ENCODE data around the gene ZNF84. TPM values are rescaled to one million over a fixed set of nuclear protein-coding genes. Genes with fewer than 3 reads are reported as not detected.

The ZNF84 gene
- polyA plus RNA-seq (2012; ENCODE audit: insufficient read length, low read depth), result 9.9 TPM

- TF ChIP-seq POLR2AphosphoS5 (IDR thresholded peaks at IDR 0.05; ENCODE audit: low read depth, low read length) (peak; percentile 71), REST (IDR thresholded peaks at IDR 0.05; ENCODE audit: insufficient read depth in 1 of 2, low read depth in 2 of 2, low read length in 2 of 2) (no peak), TAF1 (IDR thresholded peaks at IDR 0.05; ENCODE audit: borderline replicate concordance, insufficient read depth, low read length) (no peak; the same call in 1 of the 2 replicates), FOXP2 (optimal IDR thresholded peaks at IDR 0.05; ENCODE audit: borderline replicate concordance, extremely low read depth, extremely low read length, insufficient read depth) (peak; percentile 59), SIN3A (IDR thresholded peaks at IDR 0.05; ENCODE audit: borderline replicate concordance, insufficient read depth, low read length) (peak; percentile 73; the same call in 1 of the 2 replicates)
These were observed at the start of gene ZNF84 for GRCh38 chr12:133037207-133038005. Gene ZNF84, plus strand, starts transcription at chr12:133037509. Its CDS starts 3,959 bp downstream, at chr12:133041468.

GRCh38 chr12:132998741-132999140 is 38.6 kb upstream of the ZNF84 start:
- no peak for TF ChIP-seq TAF1 (IDR thresholded peaks at IDR 0.05; ENCODE audit: borderline replicate concordance, insufficient read depth, low read length)
- no peak for TF ChIP-seq SIN3A (IDR thresholded peaks at IDR 0.05; ENCODE audit: borderline replicate concordance, insufficient read depth, low read length)
- TF ChIP-seq FOXP2 (optimal IDR thresholded peaks at IDR 0.05; ENCODE audit: borderline replicate concordance, extremely low read depth, extremely low read length, insufficient read depth), result no peak
- TF ChIP-seq POLR2AphosphoS5 (IDR thresholded peaks at IDR 0.05; ENCODE audit: low read depth, low read length), result no peak
- TF ChIP-seq REST (IDR thresholded peaks at IDR 0.05; ENCODE audit: insufficient read depth in 1 of 2, low read depth in 2 of 2, low read length in 2 of 2), result no peak

GRCh38 chr12:133010657-133011297 is 26.5 kb upstream of the ZNF84 start:
- TF ChIP-seq SIN3A (IDR thresholded peaks at IDR 0.05; ENCODE audit: borderline replicate concordance, insufficient read depth, low read length), result no peak
- TF ChIP-seq TAF1 (IDR thresholded peaks at IDR 0.05; ENCODE audit: borderline replicate concordance, insufficient read depth, low read length), result no peak
- TF ChIP-seq REST (IDR thresholded peaks at IDR 0.05; ENCODE audit: insufficient read depth in 1 of 2, low read depth in 2 of 2, low read length in 2 of 2), result no peak
- TF ChIP-seq POLR2AphosphoS5 (IDR thresholded peaks at IDR 0.05; ENCODE audit: low read depth, low read length), result no peak
- no peak for TF ChIP-seq FOXP2 (optimal IDR thresholded peaks at IDR 0.05; ENCODE audit: borderline replicate concordance, extremely low read depth, extremely low read length, insufficient read depth)

- no peak for TF ChIP-seq SIN3A (IDR thresholded peaks at IDR 0.05; ENCODE audit: borderline replicate concordance, insufficient read depth, low read length)
These were observed 13.7 kb upstream of the ZNF84 start for GRCh38 chr12:133023566-133023965.

GRCh38 chr12:133026996-133027395 is 10.3 kb upstream of the ZNF84 start:
- TF ChIP-seq REST (IDR thresholded peaks at IDR 0.05; ENCODE audit: insufficient read depth in 1 of 2, low read depth in 2 of 2, low read length in 2 of 2), result no peak
- no peak for TF ChIP-seq FOXP2 (optimal IDR thresholded peaks at IDR 0.05; ENCODE audit: borderline replicate concordance, extremely low read depth, extremely low read length, insufficient read depth)
- TF ChIP-seq TAF1 (IDR thresholded peaks at IDR 0.05; ENCODE audit: borderline replicate concordance, insufficient read depth, low read length), result no peak
- no peak for TF ChIP-seq POLR2AphosphoS5 (IDR thresholded peaks at IDR 0.05; ENCODE audit: low read depth, low read length)
- TF ChIP-seq SIN3A (IDR thresholded peaks at IDR 0.05; ENCODE audit: borderline replicate concordance, insufficient read depth, low read length), result no peak

All from PFSK-1 (cell line).